PC-9 (cell line): ENCODE data around the gene DLG2. TPM values are rescaled to one million over a fixed set of nuclear protein-coding genes. Genes with fewer than 3 reads are reported as not detected.

Source experiments
- BruUV-seq: library from RNA; stranded (reverse); fragments of 400-500 nt; replicated peaks from 2 replicates; lab custom pipeline; 2021; lab: Mats Ljungman, UMichigan
- CTCF ChIA-PET: fragments of 300-600 bp; sonication (Branson Sonifier 250); formaldehyde crosslinking; loops from one replicate; lab custom pipeline; 2022; ENCODE audit warnings: antibody characterized with exemption; lab: Charles Lee
- POLR2A ChIA-PET: fragments of 300-600 bp; sonication (Branson Sonifier 250); formaldehyde crosslinking; loops from one replicate; lab custom pipeline; 2022; ENCODE audit warnings: antibody characterized with exemption; ENCODE audit not compliant: unreplicated experiment; lab: Charles Lee
- DNase-seq, 2 experiments: peaks; one replicate each; pipeline versions ENCODE4 v3.0.0 to v3.0.0-alpha.2; 2015 to 2022; ENCODE audit warnings: mixed read lengths in 1 of 2
- H2AFZ ChIP-seq: fragments of 200-600 bp; sonication (generic); 2 replicates; pipeline ENCODE4 v1.8.1; 2017; ENCODE audit warnings: antibody characterized with exemption
- H3F3A ChIP-seq: fragments of 200-600 bp; sonication (generic); 2 replicates; pipeline ENCODE4 v1.8.1; 2017; ENCODE audit warnings: antibody characterized with exemption, mild to moderate bottlenecking, low read depth; ENCODE audit not compliant: insufficient read depth
- H3K27ac ChIP-seq: fragments of 200-600 bp; sonication (generic); 2 replicates; pipeline ENCODE4 v1.6.1; 2016; ENCODE audit warnings: mixed run types
- H3K27me3 ChIP-seq: fragments of 200-600 bp; sonication (generic); 2 replicates; pipeline ENCODE4 v1.6.1; 2016; ENCODE audit warnings: low read depth, mixed run types; ENCODE audit not compliant: insufficient read depth
- H3K36me3 ChIP-seq: fragments of 200-600 bp; sonication (generic); 2 replicates; pipeline ENCODE4 v1.6.1; 2016; ENCODE audit warnings: low read depth, mixed run types
- H3K4me1 ChIP-seq: fragments of 200-600 bp; sonication (generic); replicated peaks from 2 replicates; pipeline ENCODE4 v1.6.1; 2016; ENCODE audit warnings: mixed run types; ENCODE audit not compliant: insufficient read depth
- H3K4me2 ChIP-seq: fragments of 200-600 bp; sonication (generic); 2 replicates; pipeline ENCODE4 v1.6.1; 2017; ENCODE audit warnings: mixed run types
- H3K4me3 ChIP-seq: fragments of 200-600 bp; sonication (generic); 2 replicates; pipeline ENCODE4 v1.6.1; 2016; ENCODE audit warnings: mixed run types
- H3K79me2 ChIP-seq: fragments of 200-600 bp; sonication (generic); 2 replicates; pipeline ENCODE4 v1.6.1; 2017; ENCODE audit warnings: low read depth, mixed run types
- H3K9me2 ChIP-seq: fragments of 200-600 bp; sonication (generic); 2 replicates; pipeline ENCODE4 v1.8.1; 2017; ENCODE audit warnings: mild to moderate bottlenecking; ENCODE audit not compliant: insufficient read depth
- H3K9me3 ChIP-seq: fragments of 200-600 bp; sonication (generic); 2 replicates; pipeline ENCODE4 v1.8.1; 2016; ENCODE audit warnings: low read depth; ENCODE audit not compliant: insufficient read depth
- H4K20me1 ChIP-seq: fragments of 200-600 bp; sonication (generic); 2 replicates; pipeline ENCODE4 v1.8.1; 2017; ENCODE audit not compliant: insufficient read depth
- EZH2 ChIP-seq: fragments of 200-600 bp; sonication (generic); IDR thresholded peaks from 2 replicates; pipeline ENCODE4 v1.8.0; 2017; ENCODE audit warnings: antibody characterized with exemption, low read depth
- intact Hi-C: fragments of 100-400 bp; cut with micrococcal nuclease; formaldehyde crosslinking; loops from one replicate; pipeline ENCODE4 v1.10.0; 2022; ENCODE audit not compliant: unreplicated experiment
- total RNA-seq: library from RNA; stranded (reverse); gene quantifications from 2 replicates; pipeline ENCODE4 v1.2.3, GENCODE V29; 2021
- TF ChIP-seq, protein P1 (sequence below): fragments of 200-600 bp; sonication (generic); conservative IDR thresholded peaks from 2 replicates; pipeline ENCODE4 v1.6.1; 2017; ENCODE audit warnings: mixed run types, antibody characterized with exemption, mild to moderate bottlenecking, moderate library complexity

The DLG2 gene
- total RNA-seq, 1 experiment from 2014 or later = 6.4 TPM

- CTCF ChIA-PET = no interaction called here
- H3K4me1 ChIP-seq = no peaks in the 10 kb centered on the region
- TF ChIP-seq, protein P1, sequence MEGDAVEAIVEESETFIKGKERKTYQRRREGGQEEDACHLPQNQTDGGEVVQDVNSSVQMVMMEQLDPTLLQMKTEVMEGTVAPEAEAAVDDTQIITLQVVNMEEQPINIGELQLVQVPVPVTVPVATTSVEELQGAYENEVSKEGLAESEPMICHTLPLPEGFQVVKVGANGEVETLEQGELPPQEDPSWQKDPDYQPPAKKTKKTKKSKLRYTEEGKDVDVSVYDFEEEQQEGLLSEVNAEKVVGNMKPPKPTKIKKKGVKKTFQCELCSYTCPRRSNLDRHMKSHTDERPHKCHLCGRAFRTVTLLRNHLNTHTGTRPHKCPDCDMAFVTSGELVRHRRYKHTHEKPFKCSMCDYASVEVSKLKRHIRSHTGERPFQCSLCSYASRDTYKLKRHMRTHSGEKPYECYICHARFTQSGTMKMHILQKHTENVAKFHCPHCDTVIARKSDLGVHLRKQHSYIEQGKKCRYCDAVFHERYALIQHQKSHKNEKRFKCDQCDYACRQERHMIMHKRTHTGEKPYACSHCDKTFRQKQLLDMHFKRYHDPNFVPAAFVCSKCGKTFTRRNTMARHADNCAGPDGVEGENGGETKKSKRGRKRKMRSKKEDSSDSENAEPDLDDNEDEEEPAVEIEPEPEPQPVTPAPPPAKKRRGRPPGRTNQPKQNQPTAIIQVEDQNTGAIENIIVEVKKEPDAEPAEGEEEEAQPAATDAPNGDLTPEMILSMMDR = no peak
- TF ChIP-seq EZH2 = no peak
- no peaks in the 10 kb centered on the region for H3K79me2 ChIP-seq
- no peaks in the 10 kb centered on the region for H3K9me3 ChIP-seq
- POLR2A ChIA-PET = no interaction called here
- H3K4me2 ChIP-seq = no peak overlapping the region
- DNase-seq = no peak
- intact Hi-C loops = no loop called here
- 0 out of 2 replicates have a peak, but pooled peaks cover 3% of the 10 kb centered on the region for H4K20me1 ChIP-seq
- H3K9me2 ChIP-seq = no peaks in the 10 kb centered on the region
- no peak overlapping the region for H2AFZ ChIP-seq
- no peaks in the 10 kb centered on the region for H3K27me3 ChIP-seq
- no peak overlapping the region for H3K27ac ChIP-seq
- H3K36me3 ChIP-seq = no peaks in the 10 kb centered on the region
- BruUV-seq = no TSS peak
- H3F3A ChIP-seq = no peaks in the 10 kb centered on the region
- no peak overlapping the region for H3K4me3 ChIP-seq
Observed at GRCh38 chr11:83759148-83759547, 1868.0 kb downstream of the DLG2 start.

DNA sequence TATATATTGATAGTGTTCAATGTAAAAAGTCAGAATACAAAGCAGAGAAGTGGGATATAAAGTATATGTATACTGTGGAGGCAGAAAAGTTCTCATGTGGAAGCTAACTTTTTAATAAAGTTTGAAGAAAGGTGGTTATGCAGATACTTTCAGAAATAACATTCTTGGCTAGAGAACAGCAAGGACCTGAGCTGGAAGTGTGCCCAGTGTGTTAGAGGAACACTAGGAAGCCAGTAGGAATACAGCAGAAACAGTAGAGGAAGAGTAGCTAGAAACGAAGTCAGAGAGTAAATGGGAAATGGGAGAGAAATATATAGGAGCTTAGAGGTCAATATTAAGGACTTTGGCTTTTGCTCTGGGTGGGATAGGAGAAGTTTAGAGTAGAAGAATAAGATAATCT is 1876.1 kb downstream of the DLG2 start:
- no TSS peak for BruUV-seq
- no peaks in the 10 kb centered on the region for H3K9me3 ChIP-seq
- H3K9me2 ChIP-seq = no peaks in the 10 kb centered on the region
- no peaks in the 10 kb centered on the region for H3K27me3 ChIP-seq
- no peak overlapping the region for H3K27ac ChIP-seq
- intact Hi-C loops = no loop called here
- ChIA-PET CTCF (no interaction called here), POLR2A (no interaction called here)
- no peak for DNase-seq
- H3K4me1 ChIP-seq = no peaks in the 10 kb centered on the region
- no peak overlapping the region for H2AFZ ChIP-seq
- H3K79me2 ChIP-seq = no peaks in the 10 kb centered on the region
- H3K36me3 ChIP-seq = no peaks in the 10 kb centered on the region
- H4K20me1 ChIP-seq = no peaks in the 10 kb centered on the region
- no peak overlapping the region for H3K4me2 ChIP-seq
- no peak for TF ChIP-seq EZH2
- TF ChIP-seq, protein P1 = no peak
- no peak overlapping the region for H3K4me3 ChIP-seq
- no peaks in the 10 kb centered on the region for H3F3A ChIP-seq

DNA sequence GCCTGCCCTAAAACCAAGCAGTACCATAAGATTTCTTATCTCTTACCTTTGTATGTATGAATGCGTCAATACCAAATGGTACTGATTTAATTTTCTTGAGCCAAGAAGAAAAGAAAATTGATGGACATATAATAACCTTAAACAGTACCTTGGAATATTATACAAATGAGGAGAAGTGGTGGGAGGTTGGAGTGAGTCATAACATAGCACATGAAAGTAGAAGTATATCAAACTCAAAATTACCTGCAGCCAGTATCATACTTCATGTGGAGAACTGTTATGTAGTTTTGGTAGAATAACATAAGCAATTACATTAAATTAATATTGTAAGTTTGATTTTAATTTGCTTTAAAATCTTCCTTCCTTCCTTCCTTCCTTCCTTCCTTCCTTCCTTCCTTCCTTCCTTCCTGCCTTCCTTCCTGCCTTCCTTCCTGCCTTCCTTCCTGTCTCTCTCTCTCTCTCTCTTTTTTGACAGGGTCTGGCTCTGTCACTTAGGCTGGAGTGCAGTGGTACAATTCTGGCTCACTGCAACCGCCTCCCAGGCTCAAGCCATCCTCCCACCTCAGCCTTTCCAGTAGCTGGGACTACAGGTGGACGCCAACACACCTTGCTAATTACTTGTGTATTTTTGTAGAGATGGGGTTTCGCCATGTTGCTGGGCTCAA is 1880.1 kb downstream of the DLG2 start:
- H3K9me2 ChIP-seq = no peaks in the 10 kb centered on the region
- no peaks in the 10 kb centered on the region for H3K79me2 ChIP-seq
- TF ChIP-seq, protein P1 = no peak
- no peak for TF ChIP-seq EZH2
- H4K20me1 ChIP-seq = no peaks in the 10 kb centered on the region
- no peaks in the 10 kb centered on the region for H3K9me3 ChIP-seq
- H3K4me2 ChIP-seq = no peak overlapping the region
- no peak for DNase-seq
- no peak overlapping the region for H3K4me3 ChIP-seq
- no peaks in the 10 kb centered on the region for H3K4me1 ChIP-seq
- ChIA-PET POLR2A (no interaction called here), CTCF (no interaction called here)
- intact Hi-C loops = no loop called here
- no peak overlapping the region for H3K27ac ChIP-seq
- BruUV-seq = no TSS peak
- no peaks in the 10 kb centered on the region for H3K36me3 ChIP-seq
- no peak overlapping the region for H2AFZ ChIP-seq
- no peaks in the 10 kb centered on the region for H3K27me3 ChIP-seq
- H3F3A ChIP-seq = no peaks in the 10 kb centered on the region
